SK-N-SH (cell line): Measurements from ENCODE around the gene HPN. TPM values are rescaled to one million over a fixed set of nuclear protein-coding genes. Genes with fewer than 3 reads are reported as not detected.

ENCODE experiments used
- CTCF ChIA-PET: fragments of 300-600, 350-600 bp; formaldehyde crosslinking; extraction: SDS; loops from one replicate; lab custom pipeline; 2021; lab: Yijun Ruan, JAX
- POLR2A ChIA-PET: fragments of 350-600 bp; sonication (Branson Sonifier 250); formaldehyde crosslinking; extraction: SDS; loops from one replicate; lab custom pipeline; 2020; ENCODE audit warnings: antibody characterized with exemption, inconsistent platforms; lab: Yijun Ruan, JAX
- DNase-seq: peaks from one replicate; pipeline ENCODE4 v3.0.0; 2012
- H2AFZ ChIP-seq: fragments of 200-600 bp; sonication (generic); 2 replicates; pipeline ENCODE4 v1.8.1; 2016; ENCODE audit warnings: antibody characterized with exemption, mild to moderate bottlenecking, low read depth
- H3F3A ChIP-seq: fragments of 200-600 bp; sonication (generic); replicated peaks from 2 replicates; pipeline ENCODE3; 2016; ENCODE audit warnings: antibody characterized with exemption, mild to moderate bottlenecking; ENCODE audit not compliant: insufficient read depth
- H3K27ac ChIP-seq, 2 experiments: fragments of 200-500 bp in 1 of 2; fragments of 200-600 bp in 1 of 2; sonication (Bioruptor generic) in 1 of 2; sonication (generic), shearing (Covaris generic) in 1 of 2; 2 replicates each; pipeline versions ENCODE4 v1.5.1 to v1.6.1; 2014 to 2016; ENCODE audit warnings: low read depth in 2 of 2, inconsistent platforms in 1 of 2, low read length in 1 of 2, mild to moderate bottlenecking in 1 of 2, mixed read lengths in 1 of 2
- H3K27me3 ChIP-seq: fragments of 200-600 bp; sonication (generic), shearing (Covaris generic); 2 replicates; pipeline ENCODE4 v1.6.1; 2016; ENCODE audit warnings: mixed run types; ENCODE audit not compliant: insufficient read depth
- H3K36me3 ChIP-seq, 2 experiments: fragments of 200-500 bp in 1 of 2; fragments of 200-600 bp in 1 of 2; sonication (Bioruptor generic) in 1 of 2; sonication (generic) in 1 of 2; replicated peaks in 1 of 2; 2 replicates each; pipeline versions ENCODE3 to v1.5.1; 2014 to 2016; ENCODE audit warnings: low read length in 1 of 2, mild to moderate bottlenecking in 1 of 2; ENCODE audit not compliant: insufficient read depth in 2 of 2, control insufficient read depth in 1 of 2
- H3K4me1 ChIP-seq, 2 experiments: fragments of 200-500 bp in 1 of 2; fragments of 200-600 bp in 1 of 2; sonication (Bioruptor generic) in 1 of 2; sonication (generic), shearing (Covaris generic) in 1 of 2; 2 replicates each; pipeline versions ENCODE4 v1.5.1 to v1.6.1; 2014 to 2016; ENCODE audit warnings: low read depth in 1 of 2, low read length in 1 of 2, mixed run types in 1 of 2; ENCODE audit not compliant: insufficient read depth in 2 of 2, control insufficient read depth in 1 of 2
- H3K4me2 ChIP-seq: fragments of 200-600 bp; sonication (generic), shearing (Covaris generic); 2 replicates; pipeline ENCODE4 v1.6.1; 2017; ENCODE audit warnings: mixed run types
- H3K4me3 ChIP-seq, 2 experiments: fragments of 200-500 bp in 1 of 2; fragments of 200-600 bp in 1 of 2; sonication (Bioruptor generic) in 1 of 2; sonication (generic), shearing (Covaris generic) in 1 of 2; 2 replicates each; pipeline versions ENCODE4 v1.5.1 to v1.8.1; 2014 to 2016; ENCODE audit warnings: low read depth in 2 of 2, inconsistent platforms in 1 of 2, low read length in 1 of 2, mild to moderate bottlenecking in 1 of 2, mixed read lengths in 1 of 2, moderate library complexity in 1 of 2
- H3K79me2 ChIP-seq: fragments of 200-600 bp; sonication (generic); 2 replicates; pipeline ENCODE4 v1.8.1; 2017; ENCODE audit warnings: mild to moderate bottlenecking; ENCODE audit not compliant: insufficient read depth
- H3K9ac ChIP-seq: fragments of 200-600 bp; sonication (generic); 2 replicates; pipeline ENCODE4 v1.6.1; 2017; ENCODE audit warnings: mixed run types
- H3K9me2 ChIP-seq: fragments of 200-600 bp; sonication (generic); 2 replicates; pipeline ENCODE4 v1.6.1; 2017; ENCODE audit warnings: mixed run types
- H3K9me3 ChIP-seq: fragments of 200-600 bp; sonication (generic); 2 replicates; pipeline ENCODE4 v1.6.1; 2017; ENCODE audit warnings: mixed run types, mild to moderate bottlenecking, moderate library complexity
- H4K20me1 ChIP-seq: fragments of 200-600 bp; sonication (generic); 2 replicates; pipeline ENCODE4 v1.6.1; 2017; ENCODE audit warnings: mild to moderate bottlenecking, mixed run types; ENCODE audit not compliant: insufficient read depth
- CHD2 ChIP-seq: fragments of 150-350 bp; IDR thresholded peaks from 2 replicates; pipeline ENCODE4 v1.6.1; 2018; ENCODE audit warnings: low read length; ENCODE audit not compliant: partially characterized antibody
- ELF1 ChIP-seq: IDR thresholded peaks from 2 replicates; pipeline ENCODE4 v1.4.0; 2012
- EP300 ChIP-seq, 2 experiments: IDR thresholded peaks; 2 replicates each; pipeline versions ENCODE4 v1.4.0 to v1.6.1; 2012; ENCODE audit warnings: borderline replicate concordance in 1 of 2, low read depth in 1 of 2, low read length in 1 of 2
- FOSL2 ChIP-seq: IDR thresholded peaks from 2 replicates; pipeline ENCODE4 v1.4.0; 2012; ENCODE audit warnings: low read depth, mild to moderate bottlenecking, moderate library complexity, borderline replicate concordance
- FOXM1 ChIP-seq: IDR thresholded peaks from 2 replicates; pipeline ENCODE4 v1.4.0; 2012; ENCODE audit warnings: low read depth, mild to moderate bottlenecking
- JUND ChIP-seq: IDR thresholded peaks from 2 replicates; pipeline ENCODE4 v1.4.0; 2012
- MEF2A ChIP-seq: IDR thresholded peaks from 2 replicates; pipeline ENCODE4 v1.4.0; 2012; ENCODE audit warnings: low read depth, borderline replicate concordance
- MXI1 ChIP-seq: IDR thresholded peaks from 2 replicates; pipeline ENCODE4 v1.6.1; 2012; ENCODE audit warnings: mild to moderate bottlenecking, low read depth, low read length, improper control_type of control experiment
- NRF1 ChIP-seq: IDR thresholded peaks from 2 replicates; pipeline ENCODE4 v1.6.1; 2012; ENCODE audit warnings: low read depth, mild to moderate bottlenecking, low read length
- RCOR1 ChIP-seq: fragments of 150-350 bp; IDR thresholded peaks from 2 replicates; pipeline ENCODE4 v1.6.1; 2017; ENCODE audit warnings: antibody characterized with exemption, low read length
- SIN3A ChIP-seq: IDR thresholded peaks from 2 replicates; pipeline ENCODE4 v1.6.1; 2012; ENCODE audit warnings: low read depth, mild to moderate bottlenecking, low read length, moderate library complexity, borderline replicate concordance
- SMC3 ChIP-seq: IDR thresholded peaks from 2 replicates; pipeline ENCODE4 v1.6.1; 2012; ENCODE audit warnings: low read depth, low read length, improper control_type of control experiment
- YY1 ChIP-seq: IDR thresholded peaks from 2 replicates; pipeline ENCODE4 v1.4.0; 2012; ENCODE audit warnings: low read depth, mild to moderate bottlenecking
- WGBS: methylation state at CpG from one replicate; pipeline ENCODE4 v1.1.6; 2017; ENCODE audit warnings: low lambda C conversion rate; 5-methylcytosine and 5-hydroxymethylcytosine counted together
- polyA plus RNA-seq, 3 experiments: library from polyadenylated mRNA; depleted of rRNA; stranded (reverse); fragments of >200 nt; gene quantifications; 2 replicates each; pipeline ENCODE4 v1.2.3, GENCODE V29; 2012

Gene HPN
- polyA plus RNA-seq, 1 of the 3 experiments (the other 2 are of a cell fraction), result 0.05 TPM

GRCh38 chr19:35115177-35115951 is 73.8 kb downstream of the HPN start, which contains the start of gene FXYD3:
Gene FXYD3, plus strand, starts transcription at chr19:35115823. Its CDS starts 3,554 bp downstream, at chr19:35119377.
- Histone ChIP-seq H3F3A (no peaks in the 10 kb centered on the region), H3K4me3 (peak within 1 kb of the TSS in 1 of 2 experiments; percentile 44; a peak in 1 of 4 replicates)
- TF ChIP-seq FOSL2, result no peak
- no peak for TF ChIP-seq ELF1
- no peak for TF ChIP-seq FOXM1
- TF ChIP-seq MXI1, result no peak
- no peak for TF ChIP-seq SIN3A
- no peak for TF ChIP-seq EP300 (IDR thresholded peaks at IDR 0.05; ENCODE audit: borderline replicate concordance in 1 of 2, low read depth in 1 of 2, low read length in 1 of 2)
- TF ChIP-seq YY1, result no peak
- no peak for TF ChIP-seq SMC3
- no peak for TF ChIP-seq MEF2A
- no peak for TF ChIP-seq NRF1
- no peak for TF ChIP-seq RCOR1
- no peak for TF ChIP-seq CHD2
- TF ChIP-seq JUND, result no peak
- TF ChIP-seq, all 33 proteins: peak for 0
- H3K9me3 ChIP-seq, result no peaks in the 10 kb centered on the region
- no peaks in the 10 kb centered on the region for H4K20me1 ChIP-seq
- H3K27me3 ChIP-seq, result no peaks in the 10 kb centered on the region; the same call in 1 of the 2 replicates
- H3K4me2 ChIP-seq, result peak within 1 kb of the TSS; percentile 42; the same call in 1 of the 2 replicates
- WGBS, result 72% methylated on average over 12 of the region's 14 CpGs
- no peaks in the 10 kb centered on the region for H3K36me3 ChIP-seq
- no peak within 1 kb of the TSS for H2AFZ ChIP-seq
- no peak within 1 kb of the TSS for H3K27ac ChIP-seq
- CTCF ChIA-PET, result interaction anchor here (0.6 to 3.9 kb wide), 27 partner anchors 9 to 238 kb away, joined by 3 to 66 read pairs (median 5); partner anchors contain the start of genes FXYD1, FXYD7 and LGI4
- H3K79me2 ChIP-seq, result no peaks in the 10 kb centered on the region
- H3K4me1 ChIP-seq, result peaks cover 0 to 8% of the 10 kb centered on the region in 2 experiments; a peak in 1 of 4 replicates
- DNase-seq, result no peak
- POLR2A ChIA-PET, result no interaction called here
- no peaks in the 10 kb centered on the region for H3K9me2 ChIP-seq
- H3K9ac ChIP-seq, result no peak within 1 kb of the TSS

Other genes starting within 250 kb of the HPN start
- gene ZNF30, start 114.8 kb upstream of the HPN start, polyA plus RNA-seq (2012; rRNA removed), result 1.7 and 2.8 TPM in 2 replicates
- 1.5 and 2.1 TPM in 2 replicates for gene ZNF792, start 77.5 kb upstream of the HPN start, polyA plus RNA-seq (2012; rRNA removed)
- 64.6 and 81.9 TPM in 2 replicates for gene GRAMD1A, start 41.4 kb upstream of the HPN start, polyA plus RNA-seq (2012; rRNA removed)
- 10.3 and 10.5 TPM in 2 replicates for gene SCN1B, start 11.3 kb upstream of the HPN start, polyA plus RNA-seq (2012; rRNA removed)
- not detected in 2 replicates for gene FXYD3, start 74.1 kb downstream of the HPN start, polyA plus RNA-seq (2012; rRNA removed)
- 0.05 and 0.15 TPM in 2 replicates for gene LGI4, start 93.3 kb downstream of the HPN start, polyA plus RNA-seq (2012; rRNA removed)
- 0.12 TPM in 1 of 2 replicates, not detected in the other for gene FXYD1, start 97.1 kb downstream of the HPN start, polyA plus RNA-seq (2012; rRNA removed)
- 0.10 and 0.44 TPM in 2 replicates for gene FXYD7, start 101.5 kb downstream of the HPN start, polyA plus RNA-seq (2012; rRNA removed)
- 107 and 195 TPM in 2 replicates for gene FXYD5, start 113.0 kb downstream of the HPN start, polyA plus RNA-seq (2012; rRNA removed)
- gene FAM187B, start 187.0 kb downstream of the HPN start, polyA plus RNA-seq (2012; rRNA removed), result not detected in 2 replicates
- 0.50 and 0.62 TPM in 2 replicates for gene LSR, start 207.3 kb downstream of the HPN start, polyA plus RNA-seq (2012; rRNA removed)
- 83.6 and 102 TPM in 2 replicates for gene USF2, start 227.2 kb downstream of the HPN start, polyA plus RNA-seq (2012; rRNA removed)
- 0.13 TPM in 1 of 2 replicates, not detected in the other for gene HAMP, start 240.8 kb downstream of the HPN start, polyA plus RNA-seq (2012; rRNA removed)